Hair follicular keratinocyte (primary cell): ENCODE measurements around the gene SPATS2. TPM values are rescaled to one million over a fixed set of nuclear protein-coding genes. Genes with fewer than 3 reads are reported as not detected.

ENCODE experiments used
- total RNA-seq: library from RNA; depleted of rRNA; stranded (reverse); fragments of >200 nt; gene quantifications from 2 replicates; pipeline ENCODE4 v1.2.3, GENCODE V29; 2015

Gene SPATS2
- total RNA-seq: 24.4 and 31.1 TPM in 2 replicates

GRCh38 chr12:49367381-49368239 lies at the start of gene SPATS2:
TSS of gene SPATS2 (plus strand) at chr12:49367462. CDS start at chr12:49461013, 93,551 bp downstream.

GRCh38 chr12:49322708-49323523 lies 44.3 kb upstream of the SPATS2 start, which contains the start of gene TROAP:
TSS of gene TROAP (plus strand) at chr12:49323255. CDS start at chr12:49323609, 354 bp downstream.

GRCh38 chr12:49336645-49337584 lies 30.3 kb upstream of the SPATS2 start, which contains the start of gene C1QL4:
TSS of gene C1QL4 (minus strand) at chr12:49337188. CDS start at chr12:49336477, 711 bp downstream.

GRCh38 chr12:49346659-49347310 lies 20.5 kb upstream of the SPATS2 start, which contains the start of gene DNAJC22:
TSS of gene DNAJC22 (plus strand) at chr12:49346888. CDS start at chr12:49348873, 1,985 bp downstream.

GRCh38 chr12:49538510-49539403 lies 171.5 kb downstream of the SPATS2 start, which contains the start of gene KCNH3:
TSS of gene KCNH3 (plus strand) at chr12:49539030. CDS start at chr12:49539417, 387 bp downstream.

GRCh38 chr12:49567611-49568441 lies 200.6 kb downstream of the SPATS2 start, which contains the start of gene MCRS1:
TSS of gene MCRS1 (minus strand) at chr12:49568142. CDS start at chr12:49566731, 1,411 bp downstream.

Other genes starting within 250 kb of the SPATS2 start
- gene TUBA1B, start 236.1 kb upstream of the SPATS2 start, total RNA-seq: 1,252 and 3,423 TPM in 2 replicates
- 80.7 and 95.5 TPM in 2 replicates for gene TUBA1A, start 178.4 kb upstream of the SPATS2 start, total RNA-seq
- 721 and 1,538 TPM in 2 replicates for gene TUBA1C, start 102.4 kb upstream of the SPATS2 start, total RNA-seq
- gene PRPH, start 72.3 kb upstream of the SPATS2 start, total RNA-seq: 0.16 TPM in 1 of 2 replicates, not detected in the other
- gene TROAP, start 44.2 kb upstream of the SPATS2 start, total RNA-seq: 6.7 and 23.1 TPM in 2 replicates
- 0.38 TPM in 1 of 2 replicates, not detected in the other for gene C1QL4, start 30.3 kb upstream of the SPATS2 start, total RNA-seq
- 0.11 TPM in 1 of 2 replicates, not detected in the other for gene DNAJC22, start 20.6 kb upstream of the SPATS2 start, total RNA-seq
- 0.39 TPM in 1 of 2 replicates, not detected in the other for gene KCNH3, start 171.6 kb downstream of the SPATS2 start, total RNA-seq
- gene MCRS1, start 200.7 kb downstream of the SPATS2 start, total RNA-seq: 69.7 and 76.0 TPM in 2 replicates
- 0.08 and 0.15 TPM in 2 replicates for gene FAM186B, start 238.2 kb downstream of the SPATS2 start, total RNA-seq